ENCODE data around the gene BPIFB2.

Gene BPIFB2

GRCh38 chr20:33005908-33006775 lies 1.4 kb upstream of the BPIFB2 start:
- DNase-seq (ENCODE audit: extremely low read depth in 1 of 2, low read depth in 1 of 2): no peak

- no peak for DNase-seq (ENCODE audit: extremely low read depth in 1 of 2, low read depth in 1 of 2)
Measured at GRCh38 chr20:33006776-33007375, 628 bp upstream of the BPIFB2 start.

GRCh38 chr20:33008336-33009213 lies 1.1 kb downstream of the BPIFB2 start:
- DNase-seq (ENCODE audit: extremely low read depth in 1 of 2, low read depth in 1 of 2): no peak

- DNase-seq (ENCODE audit: extremely low read depth in 1 of 2, low read depth in 1 of 2): no peak
Measured at GRCh38 chr20:33009214-33010132, 2.0 kb downstream of the BPIFB2 start.

- DNase-seq (ENCODE audit: extremely low read depth in 1 of 2, low read depth in 1 of 2): no peak
Measured at GRCh38 chr20:33010133-33010504, 2.6 kb downstream of the BPIFB2 start.

- no peak for DNase-seq (ENCODE audit: extremely low read depth in 1 of 2, low read depth in 1 of 2)
Measured at GRCh38 chr20:33010674-33011449, 3.4 kb downstream of the BPIFB2 start.

GRCh38 chr20:33012327-33013189 lies 5.1 kb downstream of the BPIFB2 start:
- DNase-seq (ENCODE audit: extremely low read depth in 1 of 2, low read depth in 1 of 2): no peak

GRCh38 chr20:33013701-33014326 lies 6.3 kb downstream of the BPIFB2 start:
- DNase-seq (ENCODE audit: extremely low read depth in 1 of 2, low read depth in 1 of 2): no peak

GRCh38 chr20:33014336-33015113 lies 7.0 kb downstream of the BPIFB2 start:
- DNase-seq (ENCODE audit: extremely low read depth in 1 of 2, low read depth in 1 of 2): no peak

GRCh38 chr20:33015114-33015484 lies 7.6 kb downstream of the BPIFB2 start:
- no peak for DNase-seq (ENCODE audit: extremely low read depth in 1 of 2, low read depth in 1 of 2)

GRCh38 chr20:33015700-33016580 lies 8.4 kb downstream of the BPIFB2 start:
- no peak for DNase-seq (ENCODE audit: extremely low read depth in 1 of 2, low read depth in 1 of 2)

- no peak for DNase-seq (ENCODE audit: extremely low read depth in 1 of 2, low read depth in 1 of 2)
Measured at GRCh38 chr20:33016581-33017109, 9.1 kb downstream of the BPIFB2 start.

- no peak for DNase-seq (ENCODE audit: extremely low read depth in 1 of 2, low read depth in 1 of 2)
Measured at GRCh38 chr20:33017542-33017941, 10.0 kb downstream of the BPIFB2 start.

GRCh38 chr20:33018169-33018931 lies 10.8 kb downstream of the BPIFB2 start:
- no peak for DNase-seq (ENCODE audit: extremely low read depth in 1 of 2, low read depth in 1 of 2)

- DNase-seq (ENCODE audit: extremely low read depth in 1 of 2, low read depth in 1 of 2): no peak
Measured at GRCh38 chr20:33019465-33020277, 12.2 kb downstream of the BPIFB2 start.

Data from activated CD8-positive, alpha-beta memory T cell treated with anti-CD3 and anti-CD28 coated beads for 1 hour (primary cell).